GM19035 (cell line): ENCODE data around the gene SCN5A.

Experiments
- ATAC-seq: cut with Tn5 transposase; IDR thresholded peaks from one replicate; pipeline ENCODE4 v1.9.1; 2021; ENCODE audit not compliant: unreplicated experiment

SCN5A gene

GRCh38 chr3:38649500-38650247 is at the start of gene SCN5A:
TSS of gene SCN5A (minus strand) at chr3:38649687. CDS start at chr3:38633307, 16,380 bp downstream.
- ATAC-seq = peak; percentile 67

GRCh38 chr3:38698760-38699159 is 49.3 kb upstream of the SCN5A start:
- no peak for ATAC-seq

- no peak for ATAC-seq
Measured at GRCh38 chr3:38698061-38698460, 48.6 kb upstream of the SCN5A start.

- no peak for ATAC-seq
Measured at GRCh38 chr3:38696034-38696433, 46.5 kb upstream of the SCN5A start.

DNA sequence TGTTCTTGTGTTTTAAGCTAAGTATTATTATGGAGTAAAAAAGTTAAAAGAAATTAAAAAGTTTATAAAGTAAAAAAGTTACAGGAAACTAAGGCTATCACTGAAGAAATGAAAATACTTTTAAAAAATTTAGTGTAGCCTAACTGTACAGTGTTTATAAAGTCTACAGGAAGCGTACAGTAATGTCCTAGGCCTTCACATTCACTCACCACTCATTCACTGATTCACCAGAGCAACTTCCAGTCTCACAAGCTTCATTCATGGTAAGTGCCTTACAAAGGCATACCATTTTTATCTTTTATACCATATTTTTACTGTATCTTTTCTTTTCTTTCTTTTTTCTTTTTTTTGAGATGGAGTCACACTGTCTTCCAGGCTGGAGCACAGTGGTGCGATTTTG is 40.7 kb upstream of the SCN5A start:
- ATAC-seq = no peak

DNA sequence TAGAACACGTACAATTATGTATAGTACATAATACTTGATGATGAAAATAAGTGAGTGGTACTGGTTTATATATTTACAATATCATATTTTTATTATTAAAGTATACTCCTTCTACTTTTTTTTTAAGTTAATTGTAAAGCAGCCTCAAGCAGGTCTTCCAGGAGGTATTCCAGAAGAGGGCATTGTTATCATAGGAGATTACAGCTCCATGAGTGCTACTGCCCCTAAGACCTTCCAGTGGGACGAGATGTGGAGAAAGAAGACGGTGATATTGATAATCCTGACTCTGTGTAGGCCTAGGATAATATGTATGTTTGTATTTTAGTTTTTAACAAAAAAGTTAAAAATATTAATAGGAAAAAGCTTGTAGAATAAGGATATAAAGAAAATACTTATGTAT is 40.3 kb upstream of the SCN5A start:
- ATAC-seq = no peak

GRCh38 chr3:38689346-38689745 is 39.9 kb upstream of the SCN5A start:
- ATAC-seq = no peak

DNA sequence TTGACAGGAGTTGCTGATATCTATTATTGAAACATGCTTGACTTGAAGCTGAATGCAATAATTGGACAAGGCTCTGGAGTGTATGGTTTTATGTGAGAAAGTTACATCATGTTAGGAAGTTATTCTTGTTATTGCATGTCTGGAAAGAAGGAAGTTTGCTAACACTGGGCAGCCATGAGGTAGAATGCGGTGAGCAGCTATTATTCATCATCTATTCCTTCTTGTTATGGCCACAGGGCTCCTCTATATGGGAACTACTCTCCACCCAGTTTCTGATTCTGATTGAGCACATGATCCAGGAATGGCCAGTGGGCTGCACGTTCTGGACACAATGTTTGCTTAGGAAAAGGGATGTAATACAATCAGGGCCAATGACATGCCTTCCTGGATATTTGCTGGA is 37.8 kb upstream of the SCN5A start:
- ATAC-seq = no peak

GRCh38 chr3:38684546-38684945 is 35.1 kb upstream of the SCN5A start:
- no peak for ATAC-seq

DNA sequence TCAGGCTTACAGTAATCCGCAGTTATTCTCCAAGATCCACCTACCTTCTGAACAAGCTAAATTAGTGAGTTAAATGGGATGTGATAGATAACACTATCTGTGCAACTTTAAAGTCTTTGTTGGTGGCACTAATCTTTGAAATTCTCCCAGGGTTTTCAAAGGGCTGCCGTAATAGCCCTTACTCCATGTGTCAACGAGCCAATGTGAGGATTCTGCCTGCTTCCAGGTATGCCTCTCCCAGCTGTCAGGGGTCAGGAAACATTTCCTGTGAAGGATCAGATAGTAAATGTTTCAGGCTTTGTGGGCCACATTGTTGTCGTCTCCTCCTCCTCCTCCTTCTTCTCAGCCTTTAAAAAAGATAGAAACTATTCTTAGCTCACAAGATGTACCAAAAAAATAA is 20.2 kb upstream of the SCN5A start:
- ATAC-seq = no peak

- no peak for ATAC-seq
Measured at GRCh38 chr3:38662544-38662943, 13.1 kb upstream of the SCN5A start.

DNA sequence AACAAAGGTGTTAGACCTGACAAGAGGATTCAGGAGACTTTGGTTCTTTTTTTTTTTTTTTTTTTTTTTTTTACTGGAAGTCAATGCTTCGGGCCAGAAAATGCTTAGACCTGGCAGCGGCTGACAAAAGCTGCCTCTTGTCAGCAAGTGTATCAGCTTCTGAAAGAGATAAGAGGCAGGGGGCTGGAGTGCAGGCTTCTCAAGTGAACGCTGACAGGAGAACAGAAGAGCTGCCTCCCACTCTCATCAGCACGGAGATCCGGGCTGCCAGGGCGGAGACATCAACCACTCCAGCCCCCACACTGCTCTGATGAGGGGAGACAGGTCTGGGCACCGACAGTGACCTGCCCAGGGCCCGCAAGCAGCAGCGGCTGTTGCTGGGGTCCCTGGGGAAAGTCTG is 9.4 kb upstream of the SCN5A start:
- ATAC-seq = no peak

DNA sequence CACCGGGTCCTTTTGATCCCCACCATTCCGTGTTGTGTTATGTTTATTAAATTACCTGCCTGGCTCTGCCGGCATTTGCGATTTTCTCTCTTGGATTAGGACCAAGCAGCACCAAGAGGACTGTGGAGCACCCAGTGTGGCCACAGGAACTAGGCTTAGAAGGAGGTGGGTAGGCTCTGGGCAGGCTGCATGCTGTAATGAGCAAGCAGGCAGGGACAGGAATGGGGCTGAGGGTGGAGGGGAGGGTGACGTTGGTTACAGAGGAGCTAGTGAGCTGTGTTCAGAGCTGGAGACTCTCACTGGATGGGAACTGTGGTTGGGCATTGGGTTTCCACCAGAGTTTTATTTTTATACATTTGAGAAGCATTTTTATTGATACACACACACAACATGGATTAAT is 7.9 kb upstream of the SCN5A start:
- ATAC-seq = no peak

DNA sequence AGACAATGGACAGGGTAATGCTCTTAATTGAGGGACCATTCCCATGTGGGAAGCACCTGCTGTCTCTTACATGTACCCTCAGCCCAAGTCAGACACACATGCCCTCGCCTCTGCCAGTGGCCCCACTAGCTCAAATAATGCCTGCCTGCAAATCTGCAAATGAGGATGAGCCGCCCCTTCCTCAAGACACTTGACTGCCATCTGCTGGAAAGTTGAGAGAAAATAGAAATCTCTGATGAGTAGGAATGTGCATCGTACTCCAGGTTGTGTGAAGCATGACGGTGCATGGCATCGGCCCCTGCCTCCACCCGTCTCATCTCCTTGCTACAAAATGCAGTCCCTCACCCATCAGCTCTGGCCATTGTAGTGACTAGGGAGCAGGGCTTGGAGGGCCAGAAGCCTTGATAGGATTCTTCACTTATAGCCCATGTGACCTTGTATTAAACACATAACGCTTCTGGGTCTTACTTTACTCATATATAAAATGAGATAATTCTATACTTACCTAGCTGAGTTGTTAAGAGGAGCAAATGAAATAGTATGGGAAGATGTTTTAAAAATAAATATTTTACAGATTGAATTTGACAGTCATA is 6.3 kb upstream of the SCN5A start:
- no peak for ATAC-seq

DNA sequence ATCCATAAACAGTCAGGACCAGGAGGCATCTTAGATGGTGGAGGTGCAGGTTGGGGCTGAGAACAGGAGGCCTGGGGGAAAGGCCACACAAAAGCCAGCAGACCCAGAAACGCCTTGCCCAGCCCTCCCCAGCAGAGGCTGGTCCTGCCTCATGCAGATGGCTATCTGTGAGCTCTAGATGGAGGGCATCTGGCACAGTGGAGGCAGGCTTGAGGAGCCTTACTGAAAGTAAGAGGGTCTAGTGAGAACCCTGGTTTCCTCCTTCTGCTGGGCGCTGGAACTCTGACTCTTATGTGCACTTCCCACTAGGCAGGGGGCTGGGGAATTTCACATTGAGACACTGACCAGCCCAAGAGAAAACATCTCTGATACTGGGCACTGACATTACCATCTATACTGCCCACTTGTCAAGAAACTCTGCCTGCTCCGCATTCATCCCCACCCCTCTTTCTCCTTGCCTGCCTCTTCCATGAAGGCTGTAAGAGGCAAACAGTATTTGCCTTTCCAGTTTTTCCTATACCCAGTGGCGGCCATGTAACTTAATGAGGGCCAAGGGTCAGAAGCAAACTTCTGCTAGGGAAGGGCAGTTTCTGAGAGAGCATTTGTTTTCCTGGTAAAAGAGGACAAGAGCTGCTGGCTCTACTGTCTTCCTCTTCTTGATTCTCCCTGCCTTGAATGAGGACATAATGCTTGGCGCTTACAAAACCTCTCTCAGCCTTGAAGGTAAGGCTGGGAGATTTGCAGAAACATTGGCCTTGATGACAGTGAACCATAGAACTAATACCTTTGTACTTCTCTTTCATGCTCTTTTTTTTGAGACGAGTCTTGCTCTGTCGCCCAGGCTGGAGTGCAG is 4.4 kb upstream of the SCN5A start:
- ATAC-seq = no peak

- ATAC-seq = no peak
Measured at GRCh38 chr3:38652934-38653333, 3.4 kb upstream of the SCN5A start.

GRCh38 chr3:38651153-38651789 is 1.8 kb upstream of the SCN5A start:
- ATAC-seq = peak; percentile 57

GRCh38 chr3:38650248-38650951 is 913 bp upstream of the SCN5A start:
- ATAC-seq = no peak

DNA sequence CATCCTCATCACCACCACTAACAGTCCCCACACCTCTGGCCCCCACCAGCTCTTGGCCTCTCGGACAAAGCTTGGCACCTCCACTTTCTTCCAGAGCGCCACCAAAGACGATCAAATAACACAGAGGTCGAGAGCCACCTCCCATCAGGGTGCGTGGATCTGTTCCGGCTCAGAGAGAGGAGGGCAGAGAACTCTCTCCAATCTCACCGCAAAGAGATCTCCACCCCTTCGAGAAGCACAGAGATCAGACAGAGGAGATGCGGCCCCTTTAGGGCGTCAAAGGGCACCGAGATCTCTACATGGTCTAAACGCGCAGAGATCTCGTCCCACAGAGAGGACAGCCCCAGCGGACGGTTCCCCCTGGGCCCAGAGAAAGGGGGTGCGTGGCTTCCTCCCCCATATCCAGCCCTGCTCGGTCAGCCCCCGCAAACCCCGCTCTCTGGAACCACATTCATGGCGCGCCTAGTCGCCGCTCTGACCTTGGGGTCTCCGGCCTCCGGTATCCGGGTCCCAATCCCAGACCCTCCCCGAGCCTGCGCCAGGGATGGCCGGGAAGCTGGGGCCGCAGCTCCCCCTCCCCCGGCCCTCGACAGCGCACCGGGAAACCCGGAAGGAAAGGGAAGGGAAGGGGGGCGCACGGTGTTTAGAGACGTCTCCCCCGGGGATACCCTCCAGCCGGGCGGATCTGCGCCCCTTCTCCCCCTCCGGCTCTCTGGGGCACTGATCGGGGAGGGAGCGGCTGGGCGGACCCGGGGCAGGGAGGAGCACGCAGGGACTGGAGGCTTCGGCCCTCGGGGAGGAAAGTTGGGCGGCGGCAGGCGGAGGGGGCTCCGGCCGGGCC is 608 bp downstream of the SCN5A start:
- peak; percentile 17 for ATAC-seq
